SK-N-MC (cell line): ENCODE data around the gene FOXR1.

ENCODE experiments used
- EZH2 ChIP-seq: fragments of 200-600 bp; sonication (generic); IDR thresholded peaks from one replicate; pipeline ENCODE4 v1.6.1; 2017; ENCODE audit warnings: antibody characterized with exemption
- FOXP2 ChIP-seq: optimal IDR thresholded peaks from 2 replicates; pipeline ENCODE3; 2011; ENCODE audit warnings: mild to moderate bottlenecking, moderate library complexity; ENCODE audit not compliant: insufficient read depth; ENCODE audit errors: extremely low read length, control extremely low read depth
- POLR2AphosphoS5 ChIP-seq: IDR thresholded peaks from 2 replicates; pipeline ENCODE4 v1.6.1; 2012; ENCODE audit warnings: mild to moderate bottlenecking, low read depth, low read length, borderline replicate concordance

GRCh38 chr11:118997627-118998387 lies 26.2 kb downstream of the FOXR1 start, which contains the start of gene CENATAC:
- TF ChIP-seq EZH2 (no peak), POLR2AphosphoS5 (peak; percentile 97), FOXP2 (peak; percentile 60)
